GM12878 (cell line): ENCODE data around the gene ATP6V1C2. TPM values are rescaled to one million over a fixed set of nuclear protein-coding genes. Genes with fewer than 3 reads are reported as not detected.

Experiments
- ATAC-seq: fragments of 200-7000 bp; cut with Tn5 transposase; 3 replicates; pipeline ENCODE4 v1.9.1; 2020; ENCODE audit warnings: mild to moderate bottlenecking, moderate library complexity
- BruUV-seq: library from RNA; stranded (reverse); fragments of 400-500 nt; replicated peaks from 2 replicates; lab custom pipeline; 2021; lab: Mats Ljungman, UMichigan
- CTCF ChIA-PET: fragments of 300-600 bp; sonication (Branson Sonifier 250); formaldehyde crosslinking; extraction: SDS; loops from one replicate; lab custom pipeline; 2021; ENCODE audit warnings: inconsistent platforms; lab: Yijun Ruan, JAX
- POLR2A ChIA-PET: fragments of 350-600 bp; formaldehyde crosslinking; extraction: SDS; loops from one replicate; lab custom pipeline; 2021; ENCODE audit warnings: inconsistent platforms; lab: Charles Lee
- RAD21 ChIA-PET: fragments of 300-600 bp; sonication (Branson Sonifier 250); formaldehyde crosslinking; loops from one replicate; lab custom pipeline; 2023; ENCODE audit warnings: antibody characterized with exemption; ENCODE audit not compliant: unreplicated experiment; lab: Charles Lee
- SMC1A ChIA-PET: fragments of 300-600 bp; sonication (Branson Sonifier 250); formaldehyde crosslinking; loops from one replicate; lab custom pipeline; 2023; ENCODE audit not compliant: unreplicated experiment, uncharacterized antibody; lab: Charles Lee
- DNase-seq: peaks from one replicate; pipeline ENCODE4 v3.0.0-alpha.2; 2011; ENCODE audit warnings: low read depth, low spot score
- FAIRE-seq: peaks from 3 replicates; lab custom pipeline; 2011; peaks lifted over from hg19 to GRCh38; lab: Jason Lieb, UNC
- H2AFZ ChIP-seq: 2 replicates; pipeline ENCODE4 v1.6.0; 2011; ENCODE audit warnings: low read depth, low read length, control low read depth; ENCODE audit not compliant: control insufficient read depth
- H3K27ac ChIP-seq: 2 replicates; pipeline ENCODE4 v1.5.1; 2011; ENCODE audit warnings: control low read depth; ENCODE audit not compliant: control insufficient read depth, insufficient read depth
- H3K27me3 ChIP-seq, 2 experiments: replicated peaks in 1 of 2; 2 replicates each; pipeline versions ENCODE4 v1.6.0 to v1.6.1; 2011; ENCODE audit warnings: low read length in 1 of 2; ENCODE audit not compliant: control insufficient read depth in 2 of 2, insufficient read depth in 2 of 2
- H3K36me3 ChIP-seq, 2 experiments: 2 replicates each; pipeline ENCODE4 v1.5.1; 2011; ENCODE audit warnings: low read length in 1 of 2; ENCODE audit not compliant: control insufficient read depth in 2 of 2, insufficient read depth in 2 of 2
- H3K4me1 ChIP-seq: 2 replicates; pipeline ENCODE4 v1.6.1; 2011; ENCODE audit warnings: mild to moderate bottlenecking, low read length, moderate library complexity, mixed read lengths; ENCODE audit not compliant: control insufficient read depth, insufficient read depth
- H3K4me2 ChIP-seq: 2 replicates; pipeline ENCODE4 v1.6.0; 2011; ENCODE audit warnings: control low read depth; ENCODE audit not compliant: control insufficient read depth, insufficient read depth
- H3K4me3 ChIP-seq: fragments of 200-600 bp; sonication (generic); 2 replicates; pipeline ENCODE4 v1.5.1; 2016
- H3K79me2 ChIP-seq: 2 replicates; pipeline ENCODE4 v1.6.0; 2011; ENCODE audit warnings: low read length; ENCODE audit not compliant: control insufficient read depth, insufficient read depth
- H3K9ac ChIP-seq: 2 replicates; pipeline ENCODE4 v1.8.0; 2011; ENCODE audit warnings: low read length, control low read depth, mixed read lengths; ENCODE audit not compliant: control insufficient read depth, insufficient read depth
- H3K9me3 ChIP-seq: replicated peaks from 3 replicates; pipeline ENCODE4 v1.5.1; 2011; ENCODE audit warnings: mild to moderate bottlenecking, low read length; ENCODE audit not compliant: control insufficient read depth, insufficient read depth
- H4K20me1 ChIP-seq: 2 replicates; pipeline ENCODE4 v1.6.0; 2011; ENCODE audit not compliant: control insufficient read depth, insufficient read depth
- CREB1 ChIP-seq: IDR thresholded peaks from 2 replicates; pipeline ENCODE4 v1.6.1; 2012; ENCODE audit warnings: low read depth, mild to moderate bottlenecking, inconsistent platforms
- DPF2 ChIP-seq: fragments of 450-650 bp; IDR thresholded peaks from 2 replicates; pipeline ENCODE4 v1.6.1; 2017; ENCODE audit warnings: mild to moderate bottlenecking
- E2F4 ChIP-seq: IDR thresholded peaks from 2 replicates; pipeline ENCODE4 v1.6.1; 2012; ENCODE audit warnings: low read depth, low read length, improper control_type of control experiment
- ELK1 ChIP-seq: IDR thresholded peaks from 2 replicates; pipeline ENCODE4 v1.6.1; 2012; ENCODE audit warnings: low read depth, low read length, improper control_type of control experiment
- HDAC6 ChIP-seq: fragments of 200-600 bp; sonication (generic); IDR thresholded peaks from one replicate; pipeline ENCODE4 v1.8.0; 2017; ENCODE audit warnings: antibody characterized with exemption; ENCODE audit not compliant: unreplicated experiment
- NR2C1 ChIP-seq: fragments of 450-650 bp; IDR thresholded peaks from 2 replicates; pipeline ENCODE4 v1.6.1; 2017; ENCODE audit warnings: antibody characterized with exemption, mild to moderate bottlenecking, moderate library complexity
- SMC3 ChIP-seq: IDR thresholded peaks from 2 replicates; pipeline ENCODE4 v1.6.1; 2011; ENCODE audit warnings: low read length, improper control_type of control experiment, borderline replicate concordance
- TCF7 ChIP-seq: IDR thresholded peaks from 2 replicates; pipeline ENCODE4 v1.6.1; 2014; ENCODE audit warnings: antibody characterized with exemption, borderline replicate concordance
- WGBS: methylation state at CpG from one replicate; pipeline ENCODE4 v1.1.6; 2016; ENCODE audit warnings: low lambda C conversion rate; ENCODE audit not compliant: insufficient replicate concordance, insufficient coverage; ENCODE audit errors: missing lambda C conversion rate; 5-methylcytosine and 5-hydroxymethylcytosine counted together
- in situ Hi-C: fragments of 300-500 bp; cut with MboI; formaldehyde crosslinking; loops from 9 replicates; pipeline ENCODE4 v1.14.3; 2018; ENCODE audit warnings: mixed read lengths
- intact Hi-C: fragments of 100-400 bp; cut with micrococcal nuclease; formaldehyde crosslinking; loops from one replicate; pipeline ENCODE4 v1.14.2; 2022; ENCODE audit not compliant: unreplicated experiment
- polyA plus RNA-seq, 11 experiments: library from polyadenylated mRNA; depleted of rRNA in 4 of 11; unstranded in 6 of 11; stranded (reverse) in 5 of 11; fragments of >200 nt; fragmentation: Nextera tagmentation in 4 of 11; fragmentation: Illumina TruSeq in 1 of 11; extraction: Ambion mirVana in 4 of 11; extraction: Trizol in 1 of 11; gene quantifications; 1 replicate in 1 of 11; 2 replicates in 10 of 11; pipeline versions ENCODE4 v1.2.1 to v1.2.3, GENCODE V29; 2011 to 2016; ENCODE audit warnings: inconsistent platforms in 2 of 11, missing spikeins in 2 of 11, low read depth in 1 of 11
- total RNA-seq, 4 experiments: library from RNA; depleted of rRNA in 3 of 4; stranded (reverse); fragments of >200 nt in 3 of 4; fragmentation: Illumina TruSeq in 1 of 4; extraction: Trizol in 1 of 4; gene quantifications; 2 replicates each; pipeline versions ENCODE4 v1.2.1 to v1.2.3, GENCODE V29; 2013 to 2021

The ATP6V1C2 gene
- total and polyA plus RNA-seq, 10 of the 15 experiments (the other 5 are each of a cell fraction or from before 2014, with no cell fraction given), result 0.04 to 1.5 (median 0.24) TPM; not detected in 1

- TF ChIP-seq ELK1, result no peak
These were observed 75.3 kb downstream of the ATP6V1C2 start (continued) for GRCh38 chr2:10796703-10797102.

GRCh38 chr2:10798783-10799182 lies 77.4 kb downstream of the ATP6V1C2 start:
- 73% methylated on average over 8 of the region's 8 CpGs for WGBS
- no peak for TF ChIP-seq SMC3
- no peak for TF ChIP-seq HDAC6
- TF ChIP-seq TCF7, result no peak
- TF ChIP-seq NR2C1, result no peak
- no peak for TF ChIP-seq CREB1
- no peak for TF ChIP-seq DPF2
- no peak for TF ChIP-seq E2F4
- TF ChIP-seq, all 136 proteins: peak for 0
- intact Hi-C loops (no loop called here), in situ Hi-C loops (no loop called here)
- Histone ChIP-seq H2AFZ (no peak overlapping the region), H3K36me3 (peaks cover 14 to 32% of the 10 kb centered on the region in 2 experiments), H4K20me1 (no peaks in the 10 kb centered on the region), H3K27me3 (no peaks in the 10 kb centered on the region), H3K27ac (no peak overlapping the region), H3K79me2 (peaks cover 40% of the 10 kb centered on the region), H3K9ac (no peak overlapping the region), H3K4me3 (no peak overlapping the region), H3K4me1 (peaks cover 1% of the 10 kb centered on the region; the same call in 1 of the 2 replicates), H3K4me2 (no peak overlapping the region), H3K9me3 (no peaks in the 10 kb centered on the region)
- SMC1A ChIA-PET, result no interaction called here
- ATAC-seq (no peak), DNase-seq (no peak), FAIRE-seq (no peak)
- BruUV-seq, result TSS peak; percentile 6
- RAD21 ChIA-PET, result no interaction called here
- CTCF ChIA-PET, result interaction anchor here (1.7 to 1.8 kb wide), 2 partner anchors 10 to 34 kb away, joined by 4 read pairs; no protein-coding TSS in a partner anchor
- POLR2A ChIA-PET, result no interaction called here
